Measurements from ENCODE around the gene XRN1. TPM values are rescaled to one million over a fixed set of nuclear protein-coding genes. Genes with fewer than 3 reads are reported as not detected.

The XRN1 gene
- total and polyA plus RNA-seq, 2 of the 8 experiments (the other 6 are each of a cell fraction or from before 2014, with no cell fraction given) = 1.9 to 17.2 TPM

- Histone ChIP-seq H3K79me2 (ENCODE audit: control insufficient read depth in 1 of 2, insufficient read depth in 2 of 2, low read length in 2 of 2) (no peaks in the 10 kb centered on the region), H3K9ac (replicated peaks in 1 of 4; ENCODE audit: extremely low read depth in 1 of 4, low read depth in 3 of 4, low read length in 3 of 4) (no peak overlapping the region), H2AFZ (ENCODE audit: low read length) (no peak overlapping the region), H2BK5ac (ENCODE audit: low read depth, low read length) (no peak overlapping the region), H3K14ac (ENCODE audit: insufficient read length) (no peak overlapping the region), H4K20me1 (replicated peaks in 1 of 2; ENCODE audit: control insufficient read depth in 1 of 2, insufficient read depth in 2 of 2, low read length in 2 of 2) (no peaks in the 10 kb centered on the region), H3K36me3 (ENCODE audit: control insufficient read depth in 2 of 4, insufficient read depth in 4 of 4, low read length in 3 of 4) (peaks cover 0 to 7% (median 0%) of the 10 kb centered on the region in 4 experiments; a peak in 3 of 8 replicates), H3K79me1 (ENCODE audit: low read depth, low read length) (no peaks in the 10 kb centered on the region), H4K5ac (ENCODE audit: insufficient read length, low read depth, low read length) (no peak overlapping the region), H3K4ac (replicated peaks; ENCODE audit: insufficient read length, low read depth, low read length) (no peak overlapping the region), H3K23ac (ENCODE audit: insufficient read length) (no peak overlapping the region), H2BK120ac (replicated peaks; ENCODE audit: low read depth, low read length) (no peak overlapping the region), H3K18ac (ENCODE audit: extremely low read depth, low read length) (no peak overlapping the region), H2BK20ac (ENCODE audit: low read length) (no peak overlapping the region), H2AK5ac (ENCODE audit: low read depth, low read length) (no peak overlapping the region), H4K91ac (replicated peaks; ENCODE audit: insufficient read length, low read length) (no peak overlapping the region), H2BK12ac (ENCODE audit: low read depth, low read length) (no peak overlapping the region), H3K27ac (ENCODE audit: low read depth, low read length) (no peak overlapping the region), H4K8ac (ENCODE audit: extremely low read depth, insufficient read depth, low read length) (no peak overlapping the region), H3K9me3 (ENCODE audit: insufficient read depth in 2 of 2, low read depth in 1 of 2, low read length in 1 of 2) (no peaks in the 10 kb centered on the region), H3K4me1 (replicated peaks in 1 of 4; ENCODE audit: control insufficient read depth in 3 of 4, insufficient read depth in 4 of 4, low read length in 3 of 4) (no peaks in the 10 kb centered on the region), H3K27me3 (replicated peaks in 1 of 4; ENCODE audit: control insufficient read depth in 3 of 4, extremely low read depth in 1 of 4, insufficient read depth in 3 of 4, low read length in 3 of 4) (no peaks in the 10 kb centered on the region), H3K23me2 (ENCODE audit: low read depth, low read length) (no peaks in the 10 kb centered on the region), H3K56ac (replicated peaks; ENCODE audit: insufficient read length, low read depth, low read length) (no peak overlapping the region), H3K4me2 (ENCODE audit: insufficient read depth in 1 of 2, low read depth in 2 of 2, low read length in 2 of 2) (no peak overlapping the region), H2BK15ac (ENCODE audit: low read length) (no peak overlapping the region), H3K4me3 (ENCODE audit: extremely low read depth in 1 of 4, insufficient read depth in 2 of 4, low read depth in 3 of 4, low read length in 4 of 4) (no peak overlapping the region)
- FAIRE-seq (no peak), DNase-seq (ENCODE audit: low read depth in 1 of 2, low spot score in 2 of 2) (no peak)
- WGBS, 2 experiments (ENCODE audit: extremely low coverage in 1 of 2, insufficient coverage in 1 of 2, insufficient read length in 1 of 2, insufficient replicate concordance in 2 of 2, low coverage in 1 of 2, low lambda C conversion rate in 2 of 2, missing lambda C conversion rate in 1 of 2) = 71% methylated on average over 3 of the region's 3 CpGs; no CpG with 5 or more reads in 1 of the 2 experiments
- POLR2A ChIA-PET (ENCODE audit: partially characterized antibody) = no interaction called here
- no peak for TF ChIP-seq JUN (IDR thresholded peaks at IDR 0.05; ENCODE audit: low read depth, low read length)
- TF ChIP-seq BRCA1 (IDR thresholded peaks at IDR 0.05; ENCODE audit: low read depth, low read length) = no peak
- no peak for TF ChIP-seq SP1 (IDR thresholded peaks at IDR 0.05; ENCODE audit: low read depth, low read length)
- no peak for TF ChIP-seq SIX5 (IDR thresholded peaks at IDR 0.05; ENCODE audit: low read depth, low read length)
- no peak for TF ChIP-seq ZNF274 (IDR thresholded peaks at IDR 0.05; ENCODE audit: borderline replicate concordance, extremely low read depth, low read length)
- TF ChIP-seq BCL11A (IDR thresholded peaks at IDR 0.05; ENCODE audit: low read depth in 2 of 2, low read length in 2 of 2) = no peak
- no peak for TF ChIP-seq ATF3 (IDR thresholded peaks at IDR 0.05; ENCODE audit: insufficient read depth, low read depth, low read length)
- no peak for TF ChIP-seq CEBPB (IDR thresholded peaks at IDR 0.05; ENCODE audit: low read depth, low read length)
- TF ChIP-seq ATF2 (IDR thresholded peaks at IDR 0.05; ENCODE audit: low read length) = no peak
- no peak for TF ChIP-seq SP4 (IDR thresholded peaks at IDR 0.05; ENCODE audit: low read length)
- CTCF ChIA-PET (ENCODE audit: partially characterized antibody) = no interaction called here
Observed at GRCh38 chr3:142459096-142459495, 11.3 kb upstream of the XRN1 start.
